Measurements from ENCODE around the gene KRTAP9-7.

DNA sequence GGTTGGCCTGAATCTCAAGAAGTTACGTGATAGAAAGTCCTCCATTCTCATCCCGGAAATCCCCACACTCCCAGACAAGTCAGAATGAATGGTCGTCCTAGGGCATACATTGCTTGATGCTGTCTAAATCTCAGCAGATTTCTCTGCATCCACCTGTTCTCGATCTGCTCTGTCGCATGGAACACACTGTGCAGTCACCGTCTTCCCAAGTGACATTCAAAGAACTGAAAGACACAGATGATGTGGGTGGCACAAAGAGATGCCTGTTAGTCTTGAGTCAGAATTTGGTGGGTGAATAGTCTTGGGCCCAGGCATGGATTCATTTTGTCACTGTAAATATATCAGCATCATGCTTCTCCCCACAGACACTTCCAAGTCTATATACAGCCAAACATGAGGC is 43.8 kb upstream of the KRTAP9-7 start:
- TF ChIP-seq, protein P1, sequence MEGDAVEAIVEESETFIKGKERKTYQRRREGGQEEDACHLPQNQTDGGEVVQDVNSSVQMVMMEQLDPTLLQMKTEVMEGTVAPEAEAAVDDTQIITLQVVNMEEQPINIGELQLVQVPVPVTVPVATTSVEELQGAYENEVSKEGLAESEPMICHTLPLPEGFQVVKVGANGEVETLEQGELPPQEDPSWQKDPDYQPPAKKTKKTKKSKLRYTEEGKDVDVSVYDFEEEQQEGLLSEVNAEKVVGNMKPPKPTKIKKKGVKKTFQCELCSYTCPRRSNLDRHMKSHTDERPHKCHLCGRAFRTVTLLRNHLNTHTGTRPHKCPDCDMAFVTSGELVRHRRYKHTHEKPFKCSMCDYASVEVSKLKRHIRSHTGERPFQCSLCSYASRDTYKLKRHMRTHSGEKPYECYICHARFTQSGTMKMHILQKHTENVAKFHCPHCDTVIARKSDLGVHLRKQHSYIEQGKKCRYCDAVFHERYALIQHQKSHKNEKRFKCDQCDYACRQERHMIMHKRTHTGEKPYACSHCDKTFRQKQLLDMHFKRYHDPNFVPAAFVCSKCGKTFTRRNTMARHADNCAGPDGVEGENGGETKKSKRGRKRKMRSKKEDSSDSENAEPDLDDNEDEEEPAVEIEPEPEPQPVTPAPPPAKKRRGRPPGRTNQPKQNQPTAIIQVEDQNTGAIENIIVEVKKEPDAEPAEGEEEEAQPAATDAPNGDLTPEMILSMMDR (IDR thresholded peaks at IDR 0.05): no peak
- no peak for TF ChIP-seq POLR2A (IDR thresholded peaks at IDR 0.05)

All from suprapubic skin (tissue), 3 donors.